Activated T-helper 9 cell treated with anti-CD3 and anti-CD28 coated beads, Interleukin-2, amount 50 U/mL, for 16 hours (primary cell): ENCODE measurements around the gene RTP2.
"Not testable (repeated sequence)": the region's sequence is repeated elsewhere in the genome, so short reads cannot be mapped to it uniquely, and the experiment has no call there.

Experiments used
- DNase-seq: peaks from one replicate; pipeline ENCODE4 v3.0.0-alpha.2; 2020; ENCODE audit warnings: low read depth

The RTP2 gene

DNA sequence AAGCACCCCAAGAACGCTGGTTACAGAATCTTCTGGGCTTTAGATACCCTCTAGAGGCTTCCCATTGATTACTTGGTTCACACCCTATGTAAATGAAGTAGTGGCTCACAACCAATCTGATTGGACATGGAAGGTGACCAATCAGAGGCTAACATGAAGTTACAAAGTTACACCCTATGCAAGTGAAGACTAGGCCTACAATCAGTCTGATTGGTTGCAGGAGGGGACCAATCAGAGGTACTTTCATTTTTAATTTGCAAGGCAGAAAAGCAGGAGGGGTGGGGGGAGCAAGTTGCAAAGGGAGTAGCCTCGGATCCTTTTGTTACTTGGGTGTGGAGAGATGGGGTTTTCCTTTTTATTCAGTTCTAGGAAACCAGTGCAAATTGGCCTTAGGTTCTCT lies 11.1 kb upstream of the RTP2 start:
- DNase-seq = no peak

DNA sequence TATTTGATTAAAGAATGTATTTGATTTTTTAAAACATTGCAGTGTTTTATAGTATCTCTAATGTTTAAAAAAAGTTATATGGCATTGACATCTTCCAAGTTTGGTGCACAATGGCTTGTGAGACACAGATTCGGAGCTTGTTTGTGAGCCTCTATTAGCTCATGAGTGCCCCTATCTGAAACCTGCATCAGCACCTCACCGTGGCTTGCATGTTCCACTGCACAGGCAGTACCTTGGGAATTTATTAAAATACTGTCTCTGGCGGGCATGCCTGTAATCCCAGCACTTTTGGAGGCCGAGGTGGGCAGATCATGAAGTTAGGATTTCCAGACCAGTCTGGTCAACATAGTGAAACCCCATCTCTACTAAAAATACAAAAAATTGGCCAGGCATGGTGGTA lies 6.8 kb upstream of the RTP2 start:
- DNase-seq = no peak

DNA sequence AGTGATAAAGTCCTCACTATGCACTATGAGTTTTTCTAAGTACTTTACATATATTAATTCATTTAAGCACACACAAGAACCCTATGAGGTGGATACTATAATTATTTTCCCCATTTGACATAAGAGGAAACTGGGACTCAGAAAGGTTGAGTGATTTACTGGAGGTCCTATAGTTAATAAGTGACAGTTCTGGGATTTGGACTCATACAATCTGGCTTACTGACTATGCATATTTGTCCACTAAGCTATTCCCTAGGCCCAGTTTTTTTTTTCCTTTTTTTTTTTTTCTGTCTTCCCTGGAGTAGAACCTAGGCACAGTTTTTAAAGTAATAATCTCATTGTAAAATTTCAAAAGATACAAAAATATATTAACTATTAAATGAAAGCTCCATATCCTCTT lies 6.3 kb upstream of the RTP2 start:
- DNase-seq = no peak

DNA sequence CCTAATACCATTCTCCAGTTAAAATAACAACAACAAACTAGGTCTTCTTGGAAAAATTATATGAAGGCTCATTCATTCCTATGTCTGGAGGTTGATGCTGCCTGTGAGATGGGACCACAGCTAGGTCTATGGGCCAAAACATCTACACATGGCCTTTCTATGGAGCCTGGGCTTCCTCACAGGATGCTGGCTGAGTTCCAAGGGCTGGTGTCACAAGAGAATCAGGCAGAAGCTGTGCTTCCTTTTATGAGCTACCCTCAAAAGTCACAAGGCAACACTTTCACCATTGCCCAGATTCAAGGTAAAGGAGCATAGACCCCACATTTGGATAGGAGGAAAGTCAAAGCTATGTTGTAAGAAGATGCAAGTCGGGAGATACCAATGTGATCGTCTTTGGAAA lies 4.6 kb upstream of the RTP2 start:
- no peak for DNase-seq

DNA sequence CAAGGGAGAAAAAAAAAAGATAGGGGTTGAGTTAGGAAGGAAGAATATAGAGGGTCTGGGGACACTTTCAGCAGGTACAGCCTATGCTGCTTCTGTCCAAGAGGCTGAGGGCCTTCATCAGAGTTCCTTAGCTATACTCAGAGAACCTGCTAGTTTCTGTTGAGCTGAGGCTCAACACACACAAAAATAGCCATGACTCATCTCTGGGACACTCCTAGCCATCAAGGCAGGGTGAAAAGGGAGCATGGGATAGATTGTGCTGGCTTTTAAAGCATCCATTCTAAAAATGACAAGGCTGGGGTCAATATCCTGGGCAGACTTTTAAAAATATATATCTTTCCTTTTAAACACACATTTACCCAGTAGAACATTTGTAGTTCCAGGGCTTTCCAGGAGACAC lies 2.8 kb upstream of the RTP2 start:
- DNase-seq = no peak

DNA sequence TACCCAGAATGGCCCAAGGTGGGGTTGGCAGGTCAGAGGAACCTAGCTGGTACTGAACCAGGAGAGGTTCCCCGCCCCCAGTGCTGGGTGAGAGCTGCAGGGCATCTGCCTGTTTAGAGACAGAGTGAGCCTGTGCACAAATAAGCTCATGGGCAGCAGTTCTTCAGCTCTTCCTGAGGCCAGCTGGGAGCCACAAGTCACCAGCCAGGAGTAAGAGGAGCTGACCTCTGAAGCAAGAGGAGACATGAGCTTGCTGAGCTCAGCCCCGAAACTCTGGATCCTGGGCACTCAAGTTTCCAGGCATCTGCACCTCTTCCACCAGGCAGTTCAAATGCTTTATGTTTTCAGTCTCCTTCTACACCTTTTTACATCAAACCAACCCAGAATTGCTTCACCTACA lies 2.1 kb downstream of the RTP2 start:
- DNase-seq = no peak

DNA sequence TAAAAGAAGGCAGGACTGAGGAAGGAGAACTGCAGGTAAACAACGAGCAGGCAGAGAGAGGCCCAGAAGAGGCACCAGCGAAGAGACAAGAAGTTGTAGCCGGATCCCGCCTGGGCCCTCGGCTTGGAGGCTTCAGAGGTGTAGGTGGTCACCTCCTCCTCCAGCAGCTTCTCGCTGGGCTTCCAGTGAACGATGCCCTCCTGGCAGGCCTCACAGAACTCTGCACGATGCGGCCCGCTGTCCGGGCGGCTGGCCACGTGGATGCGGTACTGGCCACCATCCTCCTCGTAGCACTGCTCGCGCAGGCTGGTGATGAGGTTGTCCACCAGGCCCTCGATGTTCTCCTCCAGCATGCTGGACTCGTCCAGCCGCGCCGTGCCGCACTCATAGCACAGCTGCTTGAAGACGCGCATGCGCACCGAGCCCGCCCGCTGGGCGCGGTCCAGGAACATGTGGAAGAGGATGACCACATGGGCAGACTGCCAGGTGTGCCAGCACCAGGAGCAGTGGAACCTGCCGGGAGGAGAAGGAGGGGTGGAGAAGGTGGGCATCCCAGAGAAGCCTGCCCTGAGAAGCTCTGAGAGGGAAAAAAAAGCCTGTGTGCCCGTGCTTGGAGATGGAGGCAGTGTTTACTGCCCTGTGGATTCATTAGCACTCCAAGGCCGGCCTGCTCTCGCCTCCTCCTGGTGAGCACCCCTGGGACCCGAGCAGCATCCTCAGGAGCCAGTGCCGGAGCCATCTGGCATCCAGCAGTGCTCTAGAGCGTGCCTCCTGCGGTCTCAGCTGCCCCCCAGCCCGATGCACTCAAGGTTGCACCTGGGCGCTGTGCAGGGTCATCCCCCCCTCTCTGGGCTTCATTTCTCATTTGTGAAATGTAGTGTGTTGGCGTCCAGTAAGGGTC lies 3.6 kb downstream of the RTP2 start:
- no peak for DNase-seq

DNA sequence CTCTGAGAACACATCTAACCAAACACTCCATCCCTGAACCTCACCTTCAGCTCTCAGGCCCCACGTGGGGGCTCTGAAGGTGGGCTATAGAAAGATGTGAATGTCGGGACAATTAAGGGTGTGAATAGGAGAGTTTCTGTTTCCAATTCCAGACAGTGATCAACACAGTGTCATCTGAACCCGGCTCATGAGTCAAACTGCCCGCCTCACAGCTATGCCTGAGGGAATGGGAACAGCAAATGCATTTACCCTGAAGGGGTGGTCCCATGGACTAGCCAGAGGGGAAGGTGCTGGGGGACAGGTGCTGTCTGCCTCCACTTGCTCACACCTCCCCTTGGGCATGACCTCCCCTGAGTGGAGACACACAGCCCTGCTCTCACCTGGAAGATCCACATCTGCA lies 6.3 kb downstream of the RTP2 start:
- no peak for DNase-seq

DNA sequence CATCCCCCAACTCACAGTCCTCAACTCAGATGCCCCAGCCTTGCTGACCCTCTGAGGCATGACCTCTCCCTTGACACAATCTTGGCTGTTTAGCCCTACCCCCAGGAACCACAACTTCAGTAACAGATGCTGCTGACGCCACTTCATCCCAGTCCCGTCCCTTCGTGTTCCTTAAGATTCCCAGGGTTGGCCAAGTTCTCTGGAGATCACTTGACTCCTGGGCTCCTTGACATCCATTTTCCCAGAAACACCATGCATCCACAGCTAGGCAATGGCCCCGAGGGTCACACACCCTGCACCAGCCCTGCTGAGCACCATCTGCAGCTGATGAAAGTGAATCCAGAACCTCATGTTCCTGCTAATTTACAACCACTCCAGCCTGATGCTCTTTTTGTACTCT lies 6.9 kb downstream of the RTP2 start:
- no peak for DNase-seq

DNA sequence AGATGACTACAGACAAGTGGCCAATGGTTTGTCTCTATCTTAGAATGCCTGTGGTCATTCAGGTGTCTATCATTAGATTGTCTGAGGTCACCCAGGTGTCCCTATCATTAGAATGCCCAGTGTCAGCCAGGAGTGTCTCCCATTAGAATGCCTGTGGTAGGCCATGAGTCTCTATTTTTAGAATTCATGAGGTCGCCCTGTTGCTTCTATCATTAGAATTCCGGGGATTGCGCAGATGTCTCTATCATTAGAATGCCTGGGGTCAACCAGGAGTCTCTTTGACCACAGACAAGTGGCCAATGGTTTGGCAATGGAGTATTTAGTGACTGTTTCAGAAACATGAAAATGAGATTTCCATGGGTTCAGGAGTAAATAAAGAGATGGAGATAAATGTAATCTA lies 7.6 kb downstream of the RTP2 start:
- DNase-seq = no peak

DNA sequence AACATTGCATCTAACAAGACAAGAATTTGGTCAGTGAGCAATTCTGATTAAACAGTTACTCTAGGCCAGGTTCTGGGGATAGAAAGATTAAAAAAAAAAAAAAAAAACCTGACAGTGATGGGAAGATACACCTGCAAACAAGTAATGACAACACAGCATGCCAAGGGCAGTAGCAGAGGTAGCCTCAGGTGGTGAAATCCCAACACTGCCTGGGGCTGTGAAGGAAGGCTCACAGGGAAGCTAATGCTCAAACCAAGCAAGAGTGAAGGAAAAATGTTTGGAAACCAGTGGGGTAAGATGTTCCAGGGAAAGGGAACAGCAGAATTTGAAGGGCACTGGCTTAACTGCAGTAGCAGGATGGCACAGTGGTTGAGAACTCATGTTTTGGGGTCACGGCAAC lies 8.9 kb downstream of the RTP2 start:
- no peak for DNase-seq

DNA sequence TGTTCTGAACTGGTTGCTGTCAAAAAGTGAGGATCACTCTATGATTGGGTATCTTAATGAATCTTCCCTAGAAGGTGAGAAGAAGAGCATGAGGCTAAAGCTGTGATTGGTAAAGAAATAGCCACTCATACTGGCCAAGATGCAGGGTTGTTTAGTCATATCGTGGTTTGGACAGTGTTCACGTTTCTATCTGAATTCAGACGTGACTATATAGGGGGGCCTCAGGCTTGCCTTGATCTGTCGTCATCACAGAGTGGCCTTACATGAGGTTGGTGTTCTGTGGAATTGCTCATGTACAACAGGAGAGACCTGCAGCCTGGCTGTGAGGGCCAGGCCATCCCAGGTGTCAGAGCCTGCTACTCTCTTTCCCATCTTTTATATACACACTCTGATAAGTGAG lies 12.4 kb downstream of the RTP2 start:
- no peak for DNase-seq

DNA sequence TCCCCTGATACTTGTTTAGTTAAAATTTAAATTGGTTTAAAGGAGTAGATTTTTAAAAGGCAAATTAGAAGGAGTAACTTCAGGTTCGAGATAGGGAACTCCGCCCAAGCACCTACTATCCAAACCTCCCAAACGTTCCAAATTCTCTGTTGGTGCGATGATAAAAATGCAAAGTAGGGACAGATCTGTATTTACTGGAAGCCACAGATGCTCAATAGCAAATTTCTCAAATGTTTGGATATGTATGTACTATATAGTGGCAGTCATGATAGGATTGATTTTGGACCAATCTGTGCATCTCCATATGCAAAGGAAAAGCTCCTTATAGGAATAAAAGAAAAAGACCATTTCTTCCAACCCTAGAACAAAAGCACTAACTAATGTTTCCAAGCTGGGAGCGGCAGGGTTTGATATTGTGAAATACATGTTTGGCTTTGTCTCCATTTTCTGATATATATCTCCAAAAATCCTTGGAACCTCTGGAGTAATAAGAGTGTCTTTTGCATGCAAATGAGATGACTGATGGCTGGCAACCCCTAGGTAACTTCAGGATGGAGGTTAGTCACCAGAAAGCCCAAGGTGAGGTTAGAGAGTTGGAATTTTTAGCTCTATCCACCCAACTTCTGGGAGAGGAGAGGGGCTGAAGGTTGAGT lies 15.6 kb downstream of the RTP2 start:
- no peak for DNase-seq

DNA sequence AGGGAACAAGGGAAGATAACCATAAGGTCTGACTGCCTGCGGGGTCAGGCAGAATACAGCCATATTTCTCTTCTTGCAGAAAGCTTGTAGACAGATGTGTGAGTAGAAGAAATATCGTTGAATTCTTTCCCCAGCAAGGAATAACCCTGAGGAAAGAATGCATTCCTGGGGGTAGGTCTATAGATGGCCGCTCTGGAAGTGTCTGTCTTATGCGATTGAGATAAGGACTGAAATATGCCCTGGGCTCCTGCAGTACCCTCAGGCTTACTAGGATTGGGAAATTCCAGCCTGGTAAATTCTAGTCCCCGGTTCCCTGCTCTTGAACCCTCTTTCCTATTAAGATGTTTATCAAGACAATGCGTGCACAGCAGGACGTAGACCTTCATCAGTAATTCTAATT lies 16.4 kb downstream of the RTP2 start:
- DNase-seq = no peak

DNA sequence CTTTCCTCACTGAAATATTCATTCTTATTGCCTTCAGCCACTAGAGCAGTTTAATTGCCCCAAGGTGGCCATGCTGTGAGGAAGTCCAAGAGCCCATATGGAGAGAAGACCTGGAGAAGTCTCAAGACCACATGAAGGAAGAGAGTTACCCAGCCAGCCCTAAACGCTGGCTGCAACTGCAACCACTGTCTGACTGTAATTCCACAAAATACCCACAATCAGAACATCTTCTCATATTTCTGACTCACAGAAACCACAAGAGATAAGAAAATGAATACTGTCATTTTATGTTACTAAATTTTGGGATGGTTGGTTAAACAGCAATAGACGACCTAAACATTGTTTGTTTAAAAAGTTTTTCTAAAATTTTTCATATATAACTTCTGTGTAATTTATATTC lies 17.5 kb downstream of the RTP2 start:
- DNase-seq = no peak

DNA sequence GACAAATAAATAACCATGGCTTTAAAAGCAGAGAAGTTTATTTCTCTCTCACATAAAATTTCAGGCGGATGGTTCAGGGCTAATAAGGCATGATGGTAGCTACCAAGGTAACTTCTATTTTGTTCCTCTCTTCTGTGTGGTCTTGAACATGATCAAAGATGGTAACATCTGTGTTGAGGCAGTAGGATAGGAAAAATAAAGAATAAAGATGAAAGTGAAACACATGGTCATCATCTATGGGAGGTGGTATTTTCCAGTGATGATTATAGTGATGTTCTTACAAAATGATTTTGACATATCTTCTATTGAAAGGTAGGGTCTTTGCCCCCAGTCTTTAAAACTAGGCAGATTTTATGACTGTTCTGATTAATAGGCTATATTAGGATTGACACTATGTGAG lies 17.9 kb downstream of the RTP2 start:
- DNase-seq = no peak

DNA sequence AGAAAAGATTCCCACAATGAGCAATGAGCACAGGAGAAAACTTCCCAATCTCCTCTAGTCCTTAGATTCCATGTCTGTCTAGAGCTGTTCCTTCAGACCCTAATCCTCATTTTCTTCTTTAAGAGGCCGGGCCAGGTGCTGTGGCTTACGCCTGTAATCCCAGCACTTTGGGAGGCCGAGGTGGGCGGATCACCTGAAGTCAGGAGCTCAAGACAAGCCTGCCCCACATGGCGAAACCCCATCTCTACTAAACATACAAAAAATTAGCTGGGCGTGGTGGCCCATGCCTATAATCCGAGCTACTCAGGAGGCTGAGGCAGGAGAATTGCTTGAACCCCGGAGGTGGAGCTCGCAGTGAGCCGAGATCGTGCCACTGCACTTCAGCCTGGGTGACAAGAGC lies 20.6 kb downstream of the RTP2 start:
- not testable (repeated sequence) for DNase-seq

DNA sequence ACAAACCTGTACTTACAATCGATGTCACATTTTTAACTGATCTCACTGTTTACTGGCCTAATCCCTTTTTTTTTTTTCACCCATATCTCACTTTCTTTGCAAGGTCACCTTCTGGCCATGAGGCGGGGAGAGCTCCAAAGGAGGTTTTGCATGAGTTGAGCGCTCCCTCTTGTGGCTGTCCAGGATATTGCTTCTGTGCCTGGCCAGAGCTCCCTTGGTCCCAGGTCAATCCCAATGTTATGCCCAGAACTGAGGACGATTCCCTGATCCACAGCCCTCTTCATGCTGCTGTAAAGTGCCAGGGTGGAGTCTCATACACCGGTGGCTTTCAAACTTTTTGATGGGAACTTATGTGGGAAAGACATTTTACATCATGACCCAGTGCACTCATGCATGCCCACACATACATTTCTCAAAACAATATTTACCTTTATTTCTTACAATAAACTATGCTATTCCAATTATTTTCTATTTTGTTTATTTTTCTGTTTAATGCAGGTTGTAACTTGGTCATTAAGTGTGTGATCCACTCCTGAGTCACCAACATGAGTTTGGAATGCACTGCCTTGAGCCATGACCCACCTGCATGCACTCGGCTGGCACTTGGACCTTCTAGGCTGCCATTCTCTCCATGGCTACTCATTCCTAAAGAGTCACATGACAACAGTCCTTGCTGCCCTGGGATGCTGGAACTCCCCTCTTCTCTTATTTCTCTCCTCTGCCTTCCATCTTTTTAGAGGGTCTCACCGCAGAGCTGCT lies 22.5 kb downstream of the RTP2 start:
- peak; percentile 33 for DNase-seq

DNA sequence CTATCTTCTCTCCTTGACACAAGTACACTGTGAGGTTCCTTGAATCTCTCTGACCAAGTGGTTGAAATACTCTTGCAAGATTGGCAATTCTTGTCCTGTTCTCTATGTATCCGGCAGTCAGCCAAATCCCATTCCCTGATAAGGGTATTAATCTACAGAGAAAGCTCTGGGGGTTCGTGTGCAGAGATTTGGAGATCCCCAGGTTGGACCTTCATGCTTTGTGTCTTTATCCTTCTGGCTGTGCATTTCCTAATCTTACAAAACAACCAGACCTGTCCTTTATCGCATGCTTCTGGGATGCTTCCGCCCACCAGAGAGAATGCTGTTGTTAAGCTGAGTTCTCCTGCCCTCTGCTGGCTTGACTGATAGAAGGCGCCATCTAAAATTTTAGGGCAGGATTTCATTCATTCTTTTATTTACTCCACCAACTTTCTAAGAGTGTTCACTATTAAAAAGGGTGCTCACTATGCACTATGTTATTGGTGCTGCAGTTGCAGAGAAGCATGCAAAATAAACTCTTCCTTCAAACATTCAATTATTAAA lies 23.6 kb downstream of the RTP2 start:
- no peak for DNase-seq

DNA sequence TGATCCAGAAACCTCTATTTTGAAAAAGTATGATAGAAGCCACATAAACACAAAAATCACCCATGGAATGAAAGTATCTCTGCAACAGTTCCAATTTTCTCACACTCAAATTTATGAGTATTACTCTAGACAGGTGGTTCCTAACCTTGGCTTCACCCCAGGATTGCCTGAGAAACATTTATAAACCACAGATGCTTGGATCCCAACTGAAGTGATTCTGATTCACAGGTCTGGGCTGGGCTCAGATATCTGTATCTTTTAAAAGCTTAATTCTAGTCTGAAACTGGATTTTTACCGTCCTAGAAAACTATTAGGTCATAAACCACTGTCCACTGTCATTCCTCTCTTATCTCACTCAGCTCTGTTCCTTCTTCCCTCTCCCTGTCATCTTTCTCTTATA lies 24.8 kb downstream of the RTP2 start:
- DNase-seq = no peak

DNA sequence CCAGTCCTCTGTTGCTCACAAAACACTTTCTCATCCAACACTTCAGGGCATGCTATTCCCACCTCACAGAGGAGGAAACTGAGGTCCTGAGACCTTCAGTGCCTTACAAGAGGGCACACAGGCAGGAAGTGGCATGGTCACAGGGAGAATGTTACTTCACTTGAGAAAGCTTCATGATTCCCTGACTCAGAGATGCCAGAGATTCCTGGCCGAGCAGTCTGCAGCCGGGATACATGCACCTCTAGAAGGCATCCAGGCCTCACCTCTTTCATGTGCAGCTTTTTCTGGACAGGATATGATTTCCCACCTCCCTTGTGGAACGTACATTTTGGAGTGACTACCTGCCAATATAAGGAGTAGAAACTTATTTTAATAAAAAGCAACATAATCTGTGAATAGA lies 29.3 kb downstream of the RTP2 start:
- DNase-seq = no peak

DNA sequence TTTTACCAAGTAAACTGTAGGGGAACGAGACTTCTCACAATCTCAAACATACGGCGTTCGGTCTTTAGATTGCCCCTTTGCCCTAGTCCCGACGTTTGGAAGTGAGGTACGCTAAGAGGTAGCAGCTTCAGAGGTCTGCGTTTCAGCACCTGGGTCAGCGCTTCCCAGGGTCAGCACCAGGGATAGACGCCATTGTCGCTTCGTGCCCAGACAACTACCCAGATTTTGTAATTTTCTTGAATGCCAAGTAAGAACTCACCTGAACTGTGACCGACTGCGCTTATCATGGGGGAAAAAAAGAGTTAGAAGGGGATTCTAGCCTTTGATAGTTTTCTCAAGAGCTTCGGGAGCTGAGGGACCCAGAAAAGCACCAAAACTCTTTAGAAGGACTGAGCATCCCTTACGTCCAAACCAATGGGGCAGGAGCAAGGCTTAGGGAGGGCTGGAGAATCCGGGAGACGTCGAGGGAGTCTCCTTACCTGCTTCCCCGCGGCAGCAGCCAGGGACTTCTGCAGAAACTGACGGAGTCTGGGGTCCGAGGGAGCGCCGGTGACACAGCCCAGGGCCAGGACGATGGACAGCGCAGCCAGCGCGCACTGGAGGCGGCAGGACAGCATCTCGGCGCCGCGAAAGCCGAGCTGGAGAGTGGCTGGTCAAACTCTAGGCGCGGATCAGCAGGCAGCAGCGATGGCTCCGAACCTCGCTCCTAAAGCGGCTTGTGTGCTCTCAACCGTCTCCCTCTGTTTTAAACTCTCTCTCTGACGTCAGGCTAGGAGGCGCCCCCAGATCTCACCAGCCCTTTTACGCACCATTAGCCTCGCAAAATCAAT lies 32.5 kb downstream of the RTP2 start, which contains the start of gene SST:
Gene SST (minus strand): TSS at position 720 of the 830 bp plus-strand sequence. CDS start 103 bp downstream, at position 617.
- no peak for DNase-seq
